ENCODE measurements around the gene GPANK1.

The GPANK1 gene

GRCh38 chr6:31614075-31614619 is 50.6 kb downstream of the GPANK1 start:
- TF ChIP-seq CTCF (IDR thresholded peaks at IDR 0.05) (no peak), ZFX (IDR thresholded peaks at IDR 0.05; ENCODE audit: borderline replicate concordance) (no peak)
- H3K27ac ChIP-seq: no peak overlapping the region

All from 22Rv1 (cell line).